Karpas-422 (cell line): ENCODE measurements around the gene NCDN. TPM values are rescaled to one million over a fixed set of nuclear protein-coding genes. Genes with fewer than 3 reads are reported as not detected.

ENCODE experiments used
- DNase-seq: peaks from one replicate; pipeline ENCODE4 v3.0.0-alpha.2; 2015
- H2AFZ ChIP-seq: fragments of 200-600 bp; sonication (generic); 2 replicates; pipeline ENCODE4 v1.6.1; 2014; ENCODE audit warnings: antibody characterized with exemption, low read length, mixed read lengths
- H3K27ac ChIP-seq: fragments of 200-600 bp; sonication (generic); 2 replicates; pipeline ENCODE4 v1.5.1; 2014; ENCODE audit warnings: mild to moderate bottlenecking, low read length, moderate library complexity
- H3K27me3 ChIP-seq: fragments of 200-600 bp; sonication (generic); 2 replicates; pipeline ENCODE4 v1.6.1; 2014; ENCODE audit warnings: low read length, mixed read lengths
- H3K36me3 ChIP-seq: fragments of 200-600 bp; sonication (generic); 2 replicates; pipeline ENCODE4 v1.6.1; 2014; ENCODE audit warnings: low read length, mixed read lengths; ENCODE audit not compliant: insufficient read depth
- H3K4me1 ChIP-seq: fragments of 200-600 bp; sonication (generic); 2 replicates; pipeline ENCODE4 v1.6.1; 2014; ENCODE audit warnings: mild to moderate bottlenecking, low read length, mixed read lengths
- H3K4me2 ChIP-seq: fragments of 200-600 bp; sonication (generic); 2 replicates; pipeline ENCODE4 v1.6.1; 2014; ENCODE audit warnings: low read length, low read depth, mild to moderate bottlenecking; ENCODE audit not compliant: poor library complexity, severe bottlenecking
- H3K4me3 ChIP-seq: fragments of 200-600 bp; sonication (generic); 2 replicates; pipeline ENCODE4 v1.5.1; 2014; ENCODE audit warnings: mild to moderate bottlenecking, antibody characterized with exemption, low read length, mixed read lengths
- H3K79me2 ChIP-seq: fragments of 200-600 bp; sonication (generic); 2 replicates; pipeline ENCODE4 v1.6.1; 2014; ENCODE audit warnings: mild to moderate bottlenecking, low read length, mixed read lengths
- H3K9ac ChIP-seq: fragments of 200-600 bp; sonication (generic); 2 replicates; pipeline ENCODE4 v1.6.0; 2014; ENCODE audit warnings: low read length
- H3K9me2 ChIP-seq: fragments of 200-600 bp; sonication (generic), shearing (Covaris generic); replicated peaks from 2 replicates; pipeline ENCODE4 v1.6.0; 2014; ENCODE audit warnings: mild to moderate bottlenecking, low read length, moderate library complexity; ENCODE audit not compliant: insufficient read depth
- H3K9me3 ChIP-seq: fragments of 300-700, 200-600 bp; sonication (generic); 2 replicates; pipeline ENCODE4 v1.6.1; 2014; ENCODE audit warnings: low read length, mixed read lengths
- H4K20me1 ChIP-seq: fragments of 200-600 bp; sonication (generic); 2 replicates; pipeline ENCODE4 v1.6.1; 2014; ENCODE audit warnings: mild to moderate bottlenecking, antibody characterized with exemption, low read length, low read depth; ENCODE audit not compliant: insufficient read depth
- total RNA-seq: library from RNA; depleted of rRNA; stranded (reverse); fragments of >200 nt; shearing (Covaris generic); gene quantifications from 2 replicates; pipeline ENCODE4 v1.2.3, GENCODE V29; 2014; ENCODE audit warnings: low replicate concordance

NCDN gene
- total RNA-seq, 1 experiment from 2014 or later, result 22.8 TPM

GRCh38 chr1:35594005-35594760, 36.6 kb downstream of the NCDN start:
- no peaks in the 10 kb centered on the region for H3K27me3 ChIP-seq
- H3K4me2 ChIP-seq, result no peak overlapping the region
- H3K36me3 ChIP-seq, result no peaks in the 10 kb centered on the region
- H3K79me2 ChIP-seq, result no peaks in the 10 kb centered on the region
- no peak overlapping the region for H3K4me3 ChIP-seq
- no peak overlapping the region for H3K27ac ChIP-seq
- H3K9ac ChIP-seq, result no peak overlapping the region
- no peak for DNase-seq
- no peak overlapping the region for H2AFZ ChIP-seq
- H3K9me3 ChIP-seq, result no peaks in the 10 kb centered on the region
- no peaks in the 10 kb centered on the region for H3K9me2 ChIP-seq
- H4K20me1 ChIP-seq, result no peaks in the 10 kb centered on the region
- H3K4me1 ChIP-seq, result no peaks in the 10 kb centered on the region

- peaks cover 6% of the 10 kb centered on the region; the same call in 1 of the 2 replicates for H3K36me3 ChIP-seq
- H2AFZ ChIP-seq, result no peak overlapping the region
- DNase-seq, result no peak
- H3K4me3 ChIP-seq, result no peak overlapping the region
- H4K20me1 ChIP-seq, result no peaks in the 10 kb centered on the region
- H3K9ac ChIP-seq, result no peak overlapping the region
- H3K9me2 ChIP-seq, result no peaks in the 10 kb centered on the region
- no peak overlapping the region for H3K27ac ChIP-seq
- H3K79me2 ChIP-seq, result no peaks in the 10 kb centered on the region
- H3K27me3 ChIP-seq, result no peaks in the 10 kb centered on the region
- no peaks in the 10 kb centered on the region for H3K4me1 ChIP-seq
- no peak overlapping the region for H3K4me2 ChIP-seq
- no peaks in the 10 kb centered on the region for H3K9me3 ChIP-seq
Measured at GRCh38 chr1:35595684-35596083, 38.1 kb downstream of the NCDN start.

- Histone ChIP-seq H3K9ac (no peak overlapping the region), H3K9me3 (no peaks in the 10 kb centered on the region), H3K27ac (no peak overlapping the region), H3K4me3 (no peak overlapping the region), H3K4me2 (no peak overlapping the region), H3K79me2 (no peaks in the 10 kb centered on the region), H2AFZ (no peak overlapping the region), H3K36me3 (peaks cover 16% of the 10 kb centered on the region; the same call in 1 of the 2 replicates), H3K9me2 (no peaks in the 10 kb centered on the region), H4K20me1 (no peaks in the 10 kb centered on the region), H3K4me1 (no peaks in the 10 kb centered on the region), H3K27me3 (no peaks in the 10 kb centered on the region)
- no peak for DNase-seq
Measured at GRCh38 chr1:35597870-35598269, 40.3 kb downstream of the NCDN start.

- no peak overlapping the region for H3K9ac ChIP-seq
- H3K36me3 ChIP-seq, result peaks cover 24% of the 10 kb centered on the region; the same call in 1 of the 2 replicates
- no peaks in the 10 kb centered on the region for H3K9me2 ChIP-seq
- no peaks in the 10 kb centered on the region for H4K20me1 ChIP-seq
- no peak for DNase-seq
- H3K9me3 ChIP-seq, result no peaks in the 10 kb centered on the region
- no peak overlapping the region for H3K4me2 ChIP-seq
- H3K4me1 ChIP-seq, result no peaks in the 10 kb centered on the region
- no peak overlapping the region for H3K27ac ChIP-seq
- H3K79me2 ChIP-seq, result no peaks in the 10 kb centered on the region
- H3K27me3 ChIP-seq, result no peaks in the 10 kb centered on the region
- H3K4me3 ChIP-seq, result no peak overlapping the region
- no peak overlapping the region for H2AFZ ChIP-seq
Measured at GRCh38 chr1:35598895-35599294, 41.3 kb downstream of the NCDN start.

DNA sequence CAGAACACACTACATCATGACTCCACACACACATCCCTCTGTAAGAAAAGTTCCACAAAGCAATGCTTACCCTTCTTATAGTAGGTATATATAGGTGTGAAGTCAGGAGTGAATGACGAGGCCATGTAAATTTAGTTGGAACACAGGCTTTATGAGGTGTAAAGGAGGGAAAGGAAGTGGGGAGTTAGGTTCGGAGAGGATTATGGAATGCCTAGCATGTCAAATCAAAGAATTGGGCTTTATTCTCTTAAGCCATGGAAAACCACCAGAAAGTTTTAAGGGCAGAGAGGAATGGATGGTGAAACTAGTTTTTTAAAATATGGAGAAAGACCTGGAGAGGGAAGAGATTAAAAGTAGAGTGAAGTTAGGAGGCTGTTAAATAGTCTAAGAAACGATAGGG, 41.8 kb downstream of the NCDN start:
- no peak overlapping the region for H3K27ac ChIP-seq
- no peaks in the 10 kb centered on the region for H3K9me3 ChIP-seq
- no peak overlapping the region for H2AFZ ChIP-seq
- no peaks in the 10 kb centered on the region for H3K9me2 ChIP-seq
- no peaks in the 10 kb centered on the region for H3K27me3 ChIP-seq
- H3K4me2 ChIP-seq, result no peak overlapping the region
- no peak overlapping the region for H3K4me3 ChIP-seq
- H4K20me1 ChIP-seq, result no peaks in the 10 kb centered on the region
- peaks cover 24% of the 10 kb centered on the region; the same call in 1 of the 2 replicates for H3K36me3 ChIP-seq
- no peak for DNase-seq
- H3K4me1 ChIP-seq, result no peaks in the 10 kb centered on the region
- no peaks in the 10 kb centered on the region for H3K79me2 ChIP-seq
- H3K9ac ChIP-seq, result no peak overlapping the region

DNA sequence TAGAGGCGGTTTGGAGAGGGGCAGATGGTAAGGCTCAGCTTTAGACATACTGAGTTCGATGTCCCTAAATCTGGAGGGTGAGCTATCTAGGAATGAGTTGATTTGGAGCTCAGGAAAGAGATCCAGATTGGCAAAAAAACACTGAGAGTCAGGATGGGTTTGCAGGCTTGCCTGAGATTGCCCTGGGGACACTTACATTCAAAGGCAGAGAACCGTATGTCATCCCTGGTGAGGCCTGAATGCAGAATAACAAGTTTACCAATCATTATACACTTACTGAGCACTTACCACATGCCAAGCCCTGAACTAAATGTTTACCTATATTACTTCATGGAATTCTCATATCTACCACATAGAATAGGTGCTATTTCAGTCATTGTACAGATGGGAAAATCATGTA, 43.0 kb downstream of the NCDN start:
- Histone ChIP-seq H2AFZ (no peak overlapping the region), H3K4me3 (no peak overlapping the region), H3K4me1 (no peaks in the 10 kb centered on the region), H3K9ac (no peak overlapping the region), H3K27ac (no peak overlapping the region), H3K27me3 (no peaks in the 10 kb centered on the region), H3K4me2 (no peak overlapping the region), H3K36me3 (peaks cover 33% of the 10 kb centered on the region; the same call in 1 of the 2 replicates), H3K9me2 (no peaks in the 10 kb centered on the region), H3K79me2 (peaks cover 4% of the 10 kb centered on the region), H4K20me1 (0 out of 2 replicates have a peak, but pooled peaks cover 2% of the 10 kb centered on the region), H3K9me3 (no peaks in the 10 kb centered on the region)
- no peak for DNase-seq

- Histone ChIP-seq H3K4me3 (no peak overlapping the region), H3K4me2 (no peak overlapping the region), H3K9me3 (no peaks in the 10 kb centered on the region), H4K20me1 (0 out of 2 replicates have a peak, but pooled peaks cover 6% of the 10 kb centered on the region), H3K9me2 (no peaks in the 10 kb centered on the region), H3K4me1 (no peaks in the 10 kb centered on the region), H3K79me2 (peaks cover 28% of the 10 kb centered on the region), H2AFZ (no peak overlapping the region), H3K27me3 (no peaks in the 10 kb centered on the region), H3K9ac (no peak overlapping the region), H3K27ac (no peak overlapping the region), H3K36me3 (peaks cover 49% of the 10 kb centered on the region)
- no peak for DNase-seq
Measured at GRCh38 chr1:35603468-35603867, 45.9 kb downstream of the NCDN start.

DNA sequence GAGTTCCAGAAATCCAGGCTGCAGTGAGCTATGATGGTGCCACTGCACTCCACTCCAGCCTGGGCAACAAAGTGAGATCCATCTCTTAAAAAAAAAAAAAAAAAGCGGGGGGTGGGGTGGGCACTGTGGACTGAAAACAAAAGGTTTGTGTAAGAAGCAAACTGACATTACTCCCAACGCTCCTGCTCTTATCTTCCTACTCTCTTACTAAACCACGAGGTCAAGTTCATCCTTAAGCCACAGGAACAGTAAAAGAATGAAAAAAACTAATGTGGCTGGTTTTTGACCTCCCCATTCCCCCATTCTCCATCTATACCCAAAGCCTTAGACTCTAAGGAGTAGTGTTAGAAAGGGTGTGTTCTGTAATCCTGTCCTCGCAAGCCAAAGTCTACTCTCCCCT, 46.3 kb downstream of the NCDN start:
- H3K9ac ChIP-seq, result no peak overlapping the region
- H4K20me1 ChIP-seq, result 0 out of 2 replicates have a peak, but pooled peaks cover 6% of the 10 kb centered on the region
- H3K27ac ChIP-seq, result no peak overlapping the region
- peaks cover 54% of the 10 kb centered on the region for H3K36me3 ChIP-seq
- H3K4me2 ChIP-seq, result no peak overlapping the region
- peaks cover 32% of the 10 kb centered on the region for H3K79me2 ChIP-seq
- DNase-seq, result no peak
- H3K27me3 ChIP-seq, result no peaks in the 10 kb centered on the region
- H3K9me3 ChIP-seq, result no peaks in the 10 kb centered on the region
- no peak overlapping the region for H2AFZ ChIP-seq
- no peaks in the 10 kb centered on the region for H3K4me1 ChIP-seq
- H3K4me3 ChIP-seq, result no peak overlapping the region
- H3K9me2 ChIP-seq, result no peaks in the 10 kb centered on the region
